NCI-H510A treated with DMSO at 0.1 percent for 48 hours (cell line): ENCODE measurements around the gene COX6B2.

Experiments
- DNase-seq: peaks from one replicate; lab custom pipeline; 2025; lab: John Stamatoyannopoulos, UW

The COX6B2 gene

GRCh38 chr19:55311797-55312196 is 42.7 kb downstream of the COX6B2 start:
- DNase-seq = no peak

- DNase-seq = no peak
These were observed 43.1 kb downstream of the COX6B2 start for GRCh38 chr19:55311397-55311796.

GRCh38 chr19:55310498-55310897 is 44.0 kb downstream of the COX6B2 start:
- DNase-seq = no peak

GRCh38 chr19:55309448-55309847 is 45.1 kb downstream of the COX6B2 start:
- no peak for DNase-seq

GRCh38 chr19:55308281-55308680 is 46.2 kb downstream of the COX6B2 start:
- DNase-seq = no peak

GRCh38 chr19:55306712-55307111 is 47.8 kb downstream of the COX6B2 start:
- DNase-seq = no peak

- DNase-seq = no peak
These were observed 48.4 kb downstream of the COX6B2 start for GRCh38 chr19:55305983-55306562.

- DNase-seq = no peak
These were observed 49.0 kb downstream of the COX6B2 start for GRCh38 chr19:55305491-55305890.

- DNase-seq = no peak
These were observed 49.5 kb downstream of the COX6B2 start for GRCh38 chr19:55304980-55305379.

GRCh38 chr19:55304279-55304978 is 50.1 kb downstream of the COX6B2 start:
- DNase-seq = no peak

- DNase-seq = no peak
These were observed 51.0 kb downstream of the COX6B2 start for GRCh38 chr19:55303477-55303876.

GRCh38 chr19:55302318-55302703 is 52.2 kb downstream of the COX6B2 start:
- DNase-seq = no peak

- peak; percentile 25 for DNase-seq
These were observed 52.8 kb downstream of the COX6B2 start for GRCh38 chr19:55301459-55302317.

GRCh38 chr19:55300886-55301458 is 53.5 kb downstream of the COX6B2 start:
- no peak for DNase-seq

GRCh38 chr19:55299991-55300390 is 54.5 kb downstream of the COX6B2 start:
- no peak for DNase-seq
